ENCODE results near the gene UGT1A6.
"Not testable (repeated sequence)": the region's sequence is repeated elsewhere in the genome, so short reads cannot be mapped to it uniquely, and the experiment has no call there.

Gene UGT1A6

DNA sequence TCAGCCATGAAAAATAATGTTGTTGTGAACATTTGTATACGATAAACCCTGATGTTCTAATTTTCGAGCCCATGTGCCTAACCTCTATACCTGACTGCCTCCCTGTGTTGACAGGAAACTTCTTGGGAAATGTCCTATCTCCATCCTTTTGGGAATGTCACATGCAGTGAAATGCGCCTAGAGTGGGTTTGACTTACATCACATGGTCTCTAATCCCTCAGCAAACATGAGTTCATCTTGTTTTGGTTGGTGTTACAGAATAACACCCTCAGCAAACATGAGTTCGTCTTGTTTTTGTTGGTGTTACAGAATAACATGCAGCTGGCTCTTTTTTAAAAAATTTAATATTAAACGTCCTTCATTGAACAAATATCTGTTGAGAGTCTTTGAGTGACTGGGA, 4.3 kb upstream of the UGT1A6 start:
- no peak for FAIRE-seq

- no peak for FAIRE-seq
These were observed 3.7 kb upstream of the UGT1A6 start for GRCh38 chr2:233689031-233689430.

DNA sequence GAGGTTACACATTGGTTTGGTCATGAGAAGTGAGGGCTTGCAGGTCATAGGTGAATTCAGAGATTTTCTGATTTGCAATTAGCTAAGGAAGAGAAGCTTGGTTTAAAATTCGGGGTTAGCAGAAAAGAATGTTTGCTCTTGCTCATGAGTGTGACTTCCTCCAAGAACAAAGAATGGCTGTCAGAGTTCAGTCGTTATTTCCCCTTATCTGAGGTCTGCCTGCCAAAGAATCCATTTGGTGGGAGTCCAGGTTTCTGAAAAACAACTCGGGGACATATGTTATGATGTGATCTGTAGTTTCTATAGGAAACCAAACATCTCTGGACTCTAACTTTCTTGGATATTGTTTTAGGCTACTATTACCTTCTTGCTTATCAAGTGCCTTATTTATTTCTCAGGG, 3.2 kb upstream of the UGT1A6 start:
- no peak for FAIRE-seq

GRCh38 chr2:233690444-233690843, 2.2 kb upstream of the UGT1A6 start:
- no peak for FAIRE-seq

DNA sequence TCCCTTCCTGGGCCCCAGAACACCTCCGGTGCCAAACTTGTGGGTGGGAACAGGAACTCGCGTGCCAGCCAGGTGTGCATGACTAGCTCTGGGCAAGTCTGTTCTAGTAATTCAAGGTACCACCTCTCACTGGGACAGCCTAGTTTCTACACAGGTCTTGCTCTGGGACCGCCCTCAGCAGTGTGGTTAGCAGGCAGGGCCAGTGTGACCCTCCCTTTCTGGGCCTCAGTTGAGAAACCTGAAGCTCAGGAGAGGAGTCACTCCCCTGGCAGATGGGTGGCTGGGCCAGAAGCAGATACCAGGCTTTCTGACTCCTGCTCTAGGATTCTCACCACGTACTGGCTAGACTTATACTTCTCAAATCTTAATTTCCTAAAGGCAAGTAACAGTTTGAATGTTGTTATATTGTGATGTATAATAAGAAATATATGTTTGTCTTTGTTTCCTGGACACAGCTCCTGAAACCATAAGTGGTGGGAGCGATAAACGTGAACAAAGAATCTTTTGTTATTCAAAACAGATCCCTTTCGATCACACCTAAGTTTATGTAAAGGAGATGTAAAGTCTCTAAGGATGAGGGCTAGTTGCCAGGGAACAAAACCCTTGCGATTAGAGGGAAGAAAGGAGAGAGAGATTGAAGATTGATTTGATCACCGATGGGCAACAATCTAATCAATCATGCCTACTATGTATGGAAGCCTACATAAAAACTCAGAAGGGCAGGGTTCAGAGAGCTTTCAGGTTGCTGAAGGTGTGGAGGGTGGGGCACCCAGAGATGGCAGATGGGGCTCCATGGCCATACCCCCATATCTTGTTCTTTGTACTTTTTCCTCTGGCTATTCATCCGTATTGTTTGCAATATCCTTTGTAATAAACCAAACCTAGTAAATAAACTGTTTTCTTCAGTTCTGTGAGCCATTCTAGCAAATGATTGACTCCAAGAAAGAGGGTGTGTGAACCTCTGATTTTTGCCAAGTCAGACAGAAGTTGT, 952 bp upstream of the UGT1A6 start:
- FAIRE-seq, result no peak

DNA sequence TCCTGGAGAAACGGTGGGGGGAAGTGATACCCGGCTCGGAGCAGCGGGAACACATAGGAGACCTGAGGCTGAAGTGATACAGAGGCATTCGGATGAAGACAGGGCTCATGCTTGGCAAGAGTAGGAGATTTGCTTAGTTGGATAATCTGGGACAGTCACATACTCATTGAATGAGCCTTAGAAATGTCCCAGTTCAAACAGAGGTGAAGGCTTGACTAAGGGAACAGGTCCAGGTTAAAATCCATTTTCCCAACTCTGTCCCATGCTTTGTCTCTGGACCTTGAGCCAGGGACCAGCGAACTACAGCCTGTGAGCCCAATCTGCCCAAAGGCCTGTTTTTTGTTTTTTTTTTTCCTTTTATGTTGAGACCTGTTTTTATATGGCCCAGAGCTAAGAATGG, 1.3 kb downstream of the UGT1A6 start:
- no peak for FAIRE-seq

- FAIRE-seq, result no peak
These were observed 6.0 kb downstream of the UGT1A6 start for GRCh38 chr2:233698740-233699139.

DNA sequence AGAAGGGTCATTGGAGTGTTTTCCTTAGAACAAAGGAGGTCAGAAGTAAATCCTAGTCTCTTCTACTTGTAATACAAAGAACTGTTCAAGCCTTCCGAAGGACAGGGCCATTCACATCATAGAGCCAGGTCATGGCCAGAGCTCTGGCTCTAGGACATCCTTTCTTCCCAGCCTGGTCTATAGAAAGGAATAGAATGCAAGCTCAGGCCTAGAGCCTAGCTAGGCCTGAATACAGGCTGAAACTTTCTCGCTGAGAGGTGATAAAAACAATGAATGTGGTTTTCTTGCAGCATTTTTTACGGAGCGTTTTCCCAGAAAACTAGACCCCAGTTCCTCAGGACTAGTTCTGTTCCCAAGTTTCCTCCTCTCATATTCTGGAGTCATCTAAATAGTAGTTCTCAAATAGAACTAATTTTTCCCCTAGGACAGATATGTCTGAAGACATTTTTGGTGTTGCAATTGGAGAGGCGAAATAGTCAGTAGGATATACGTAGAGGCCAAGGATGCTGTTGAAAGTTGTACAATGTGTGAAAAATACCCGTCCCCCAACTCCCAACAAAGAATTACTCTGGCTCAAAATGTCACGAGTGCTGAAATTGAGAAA, 6.8 kb downstream of the UGT1A6 start:
- no peak for FAIRE-seq

GRCh38 chr2:233700028-233700635, 7.4 kb downstream of the UGT1A6 start:
- no peak for FAIRE-seq

DNA sequence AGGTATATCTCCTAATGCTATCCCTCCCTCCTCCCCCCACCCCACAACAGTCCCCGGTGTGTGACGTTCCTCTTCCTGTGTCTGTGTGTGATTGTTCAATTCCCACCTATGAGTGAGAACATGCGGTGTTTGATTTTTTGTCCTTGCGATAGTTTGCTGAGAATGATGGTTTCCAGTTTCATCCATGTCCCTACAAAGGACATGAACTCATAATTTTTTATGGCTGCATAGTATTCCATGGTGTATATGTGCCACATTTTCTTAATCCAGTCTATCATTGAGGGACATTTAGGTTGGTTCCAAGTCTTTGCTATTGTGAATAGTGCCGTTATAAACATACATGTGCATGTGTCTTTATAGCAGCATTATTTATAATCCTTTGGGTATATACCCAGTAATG, 8.2 kb downstream of the UGT1A6 start:
- FAIRE-seq, result not testable (repeated sequence)

- FAIRE-seq, result no peak
These were observed 9.5 kb downstream of the UGT1A6 start for GRCh38 chr2:233702238-233702637.

- no peak for FAIRE-seq
These were observed 13.3 kb downstream of the UGT1A6 start for GRCh38 chr2:233705911-233706506.

GRCh38 chr2:233706720-233707119, 14.0 kb downstream of the UGT1A6 start:
- no peak for FAIRE-seq

- FAIRE-seq, result no peak
These were observed 15.4 kb downstream of the UGT1A6 start for GRCh38 chr2:233707940-233708644.

DNA sequence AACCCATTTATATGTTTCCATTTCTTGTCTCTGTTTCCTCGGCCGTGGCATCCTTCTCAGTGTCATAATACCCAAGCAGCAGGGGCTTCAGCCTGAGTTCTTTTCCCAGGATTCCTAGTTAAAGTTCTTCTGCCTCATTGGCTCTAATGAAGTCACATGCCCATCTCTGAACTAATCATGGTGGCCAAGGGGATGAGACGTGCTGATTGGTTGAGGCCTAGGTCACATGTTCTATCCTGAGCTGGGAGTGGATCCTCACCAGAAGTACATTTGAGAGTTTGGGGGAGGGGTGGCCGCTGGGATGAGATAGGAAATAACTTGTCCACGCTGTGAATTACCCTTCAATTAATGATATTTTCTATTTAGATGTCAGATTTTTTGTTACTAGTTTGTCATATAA, 16.3 kb downstream of the UGT1A6 start:
- no peak for FAIRE-seq

DNA sequence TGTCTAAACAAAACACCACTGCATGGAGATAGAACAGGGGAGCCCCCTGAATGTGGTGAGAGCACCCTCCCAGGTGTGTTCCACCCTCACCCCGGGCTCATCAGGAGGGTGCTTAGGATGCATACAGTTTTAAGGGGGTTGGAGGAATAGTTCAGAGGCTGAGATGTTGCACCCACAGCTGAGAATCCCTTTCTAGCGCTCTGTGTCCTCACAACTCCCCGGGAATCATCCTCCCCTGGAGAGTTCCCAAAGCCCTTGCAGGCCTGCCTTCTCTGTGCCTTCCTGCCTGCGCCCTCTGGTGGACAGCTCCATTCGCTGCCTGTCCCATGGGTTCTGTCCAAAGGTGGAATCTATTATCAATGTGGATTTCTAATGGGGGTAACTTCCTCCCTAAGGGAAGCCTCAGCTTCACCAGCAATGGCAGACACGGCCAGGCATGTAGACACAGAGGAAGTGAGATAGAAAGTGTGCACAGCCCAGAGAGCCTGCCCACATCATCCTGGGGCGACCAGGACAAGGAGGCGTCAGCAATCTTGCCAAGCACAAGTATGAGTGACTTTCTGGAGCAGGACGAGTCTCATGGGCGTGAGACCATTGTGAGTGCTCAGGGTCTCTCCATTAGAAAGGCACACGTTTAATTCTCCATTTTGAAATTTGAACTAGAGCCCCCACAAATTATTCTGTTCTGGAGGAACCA, 18.8 kb downstream of the UGT1A6 start:
- no peak for FAIRE-seq

GRCh38 chr2:233712611-233713261, 20.0 kb downstream of the UGT1A6 start, which contains the start of gene UGT1A5:
TSS of gene UGT1A5 (plus strand) at chr2:233712907. CDS start at chr2:233712992, 85 bp downstream.
- FAIRE-seq, result no peak

GRCh38 chr2:233713262-233713615, 20.5 kb downstream of the UGT1A6 start:
- FAIRE-seq, result no peak

DNA sequence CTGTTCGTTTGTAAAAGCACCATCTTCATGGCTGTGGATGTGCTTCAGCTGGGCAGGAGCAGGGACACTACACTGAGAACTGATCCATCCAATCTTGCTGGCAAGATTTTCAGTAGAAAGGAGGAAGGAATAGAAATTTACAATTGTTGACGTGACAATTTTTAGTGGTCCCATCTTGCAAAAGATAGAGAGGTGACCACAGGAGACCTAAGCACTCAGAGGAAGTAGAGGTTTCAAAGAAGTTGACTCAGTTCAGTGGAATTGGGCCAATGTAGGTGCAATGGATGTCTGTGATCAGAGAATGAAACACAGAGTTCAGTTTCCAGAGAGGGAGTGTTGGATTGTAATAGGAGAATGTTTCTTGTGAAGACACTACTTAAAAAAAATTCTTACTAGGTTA, 21.4 kb downstream of the UGT1A6 start:
- FAIRE-seq, result no peak

GRCh38 chr2:233718552-233718951, 25.9 kb downstream of the UGT1A6 start, which contains the start of gene UGT1A4:
TSS of gene UGT1A4 (plus strand) at chr2:233718736. CDS start at chr2:233718821, 85 bp downstream.
- no peak for FAIRE-seq

GRCh38 chr2:233728723-233729301, 36.1 kb downstream of the UGT1A6 start, which contains the start of gene UGT1A3:
TSS of gene UGT1A3 (plus strand) at chr2:233729042. CDS start at chr2:233729127, 85 bp downstream.
- no peak for FAIRE-seq
